Keratinocyte (primary cell): ENCODE results near the gene SYNE4. TPM values are rescaled to one million over a fixed set of nuclear protein-coding genes. Genes with fewer than 3 reads are reported as not detected.
A peak's percentile ranks its signal among the peaks of the same experiment; 100 is the strongest.
"Not testable (repeated sequence)": the region's sequence is repeated elsewhere in the genome, so short reads cannot be mapped to it uniquely, and the experiment has no call there.

Experiments used
- DNase-seq: peaks from one replicate; pipeline ENCODE4 v3.0.0-alpha.2; 2011; ENCODE audit warnings: low read depth, missing footprints, low spot score
- FAIRE-seq: peaks from 2 replicates; lab custom pipeline; 2011; peaks lifted over from hg19 to GRCh38; lab: Jason Lieb, UNC
- H2AFZ ChIP-seq: 2 replicates; pipeline ENCODE4 v1.6.0; 2012; ENCODE audit warnings: low read length, control low read depth, inconsistent platforms; ENCODE audit not compliant: control insufficient read depth
- H3K27ac ChIP-seq: 2 replicates; pipeline ENCODE4 v1.5.1; 2011; ENCODE audit warnings: low read length; ENCODE audit not compliant: control insufficient read depth, insufficient read depth
- H3K27me3 ChIP-seq: 3 replicates; pipeline ENCODE4 v1.6.0; 2011; ENCODE audit warnings: low read length; ENCODE audit not compliant: control insufficient read depth, insufficient read depth; ENCODE audit errors: extremely low read depth
- H3K36me3 ChIP-seq, 2 experiments: 2 replicates in 1 of 2; 3 replicates in 1 of 2; pipeline ENCODE4 v1.5.1; 2011; ENCODE audit warnings: low read length in 2 of 2, mild to moderate bottlenecking in 1 of 2; ENCODE audit not compliant: control insufficient read depth in 2 of 2, insufficient read depth in 2 of 2; ENCODE audit errors: extremely low read depth in 1 of 2
- H3K4me1 ChIP-seq: 3 replicates; pipeline ENCODE4 v1.5.1; 2011; ENCODE audit warnings: low read length; ENCODE audit not compliant: control insufficient read depth, insufficient read depth; ENCODE audit errors: extremely low read depth
- H3K4me2 ChIP-seq: 3 replicates; pipeline ENCODE4 v1.6.0; 2011; ENCODE audit warnings: low read depth, low read length; ENCODE audit not compliant: control insufficient read depth, insufficient read depth; ENCODE audit errors: extremely low read depth
- H3K4me3 ChIP-seq, 3 experiments: fragments of 200-600 bp in 1 of 3; sonication (generic) in 1 of 3; 2 replicates in 2 of 3; 3 replicates in 1 of 3; pipeline ENCODE4 v1.5.1; 2011 to 2016; ENCODE audit warnings: low read length in 3 of 3, mild to moderate bottlenecking in 3 of 3, control low read depth in 2 of 3, inconsistent platforms in 1 of 3, low read depth in 1 of 3, mixed read lengths in 1 of 3, mixed run types in 1 of 3, moderate library complexity in 1 of 3; ENCODE audit not compliant: control insufficient read depth in 2 of 3, insufficient read depth in 2 of 3; ENCODE audit errors: extremely low read depth in 1 of 3
- H3K79me2 ChIP-seq: 2 replicates; pipeline ENCODE4 v1.6.0; 2012; ENCODE audit warnings: low read length; ENCODE audit not compliant: control insufficient read depth, insufficient read depth
- H3K9ac ChIP-seq: 3 replicates; pipeline ENCODE4 v1.6.0; 2011; ENCODE audit warnings: low read length; ENCODE audit not compliant: control insufficient read depth, insufficient read depth; ENCODE audit errors: extremely low read depth
- H3K9me1 ChIP-seq: 3 replicates; pipeline ENCODE4 v1.6.0; 2011; ENCODE audit warnings: low read length; ENCODE audit not compliant: control insufficient read depth, insufficient read depth; ENCODE audit errors: extremely low read depth
- H3K9me3 ChIP-seq: 2 replicates; pipeline ENCODE4 v1.5.1; 2012; ENCODE audit warnings: low read depth, low read length; ENCODE audit not compliant: control insufficient read depth
- H4K20me1 ChIP-seq: 3 replicates; pipeline ENCODE4 v1.6.0; 2011; ENCODE audit warnings: low read length; ENCODE audit not compliant: control insufficient read depth, insufficient read depth; ENCODE audit errors: extremely low read depth
- CTCF ChIP-seq, 3 experiments: IDR thresholded peaks in 1 of 3; conservative IDR thresholded peaks in 1 of 3; optimal IDR thresholded peaks in 1 of 3; 2 replicates in 2 of 3; 3 replicates in 1 of 3; pipeline versions ENCODE3 to v1.5.1; 2011; ENCODE audit warnings: low read length in 3 of 3, mild to moderate bottlenecking in 3 of 3, moderate library complexity in 2 of 3, control low read depth in 1 of 3, inconsistent platforms in 1 of 3; ENCODE audit not compliant: insufficient read depth in 2 of 3; ENCODE audit errors: extremely low read depth in 1 of 3
- EZH2 ChIP-seq: IDR thresholded peaks from one replicate; pipeline ENCODE4 v1.6.1; 2012; ENCODE audit warnings: inconsistent platforms, mild to moderate bottlenecking, low read length, moderate library complexity
- dilution Hi-C: fragments of 300-500 bp; cut with MboI; formaldehyde crosslinking; loops from one replicate; pipeline ENCODE4 v1.7.0; 2020; ENCODE audit warnings: low sequenced_read_pairs; ENCODE audit not compliant: extremely low pct_ligation_motif_present
- polyA plus RNA-seq, 5 experiments: library from polyadenylated mRNA; depleted of rRNA in 3 of 5; stranded (reverse) in 3 of 5; stranded (forward) in 1 of 5; unstranded in 1 of 5; fragments of >200 nt; gene quantifications; 1 replicate in 1 of 5; 2 replicates in 3 of 5; 3 replicates in 1 of 5; pipeline versions ENCODE4 v1.2.1 to v1.2.3, GENCODE V29; 2011 to 2012; ENCODE audit warnings: missing spikeins in 2 of 5, low read depth in 1 of 5, low replicate concordance in 1 of 5

The SYNE4 gene
- polyA plus RNA-seq, 1 donor (not counting 4 experiments of a cell fraction or from before 2014, with no cell fraction given) = 0.28 TPM

DNA sequence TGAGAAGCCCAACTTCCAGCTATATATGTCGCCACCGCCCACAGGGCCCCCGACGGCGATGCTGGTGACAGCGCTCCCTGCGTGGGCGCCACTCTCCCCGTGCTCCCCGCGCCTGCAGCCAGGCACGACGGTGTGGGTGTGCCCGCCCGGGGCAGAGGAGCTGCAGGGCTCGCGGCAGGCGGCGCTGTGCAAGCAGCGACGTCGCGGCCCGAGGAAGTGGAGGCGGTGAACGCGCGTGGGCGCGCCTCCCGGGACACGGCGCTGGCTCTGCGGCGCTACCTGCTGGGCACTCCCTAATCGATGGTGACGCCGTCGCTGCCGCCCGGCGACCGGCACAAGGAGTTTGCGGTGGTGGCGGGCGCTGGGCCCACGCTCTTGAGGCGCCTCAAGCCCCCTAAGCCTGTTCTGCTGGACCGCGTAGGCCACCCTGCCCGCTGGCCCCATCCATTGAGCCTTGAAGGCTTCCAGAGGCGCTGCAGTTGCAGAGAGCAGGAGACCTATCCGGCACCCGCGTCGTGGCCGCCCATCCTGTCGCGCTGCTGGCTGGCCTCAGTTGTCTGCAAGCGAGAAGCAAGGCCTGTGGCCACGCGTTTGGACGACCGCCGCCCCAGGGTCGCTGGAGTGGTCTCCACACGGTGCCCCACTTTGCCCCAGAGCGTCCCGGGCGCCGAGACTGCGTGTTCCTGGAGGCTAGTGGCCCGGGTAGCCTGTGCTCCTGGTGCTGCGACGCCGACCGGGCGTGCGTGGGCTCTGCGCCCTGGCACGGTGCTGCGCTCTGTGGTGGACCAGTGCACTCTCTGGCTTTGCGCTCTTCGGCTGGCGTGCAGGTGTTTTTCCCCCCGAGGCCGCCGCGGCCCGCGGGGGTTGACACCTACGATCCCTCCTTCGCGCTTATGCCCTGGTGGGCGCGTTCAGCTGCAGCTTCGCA, 49.3 kb downstream of the SYNE4 start:
- FAIRE-seq (no peak), DNase-seq (no peak)
- Histone ChIP-seq H4K20me1 (peaks cover 4% of the 10 kb centered on the region), H3K4me2 (no peak overlapping the region), H3K9me1 (no peaks in the 10 kb centered on the region), H3K27ac (no peak overlapping the region), H2AFZ (no peak overlapping the region), H3K36me3 (no peaks in the 10 kb centered on the region), H3K79me2 (no peaks in the 10 kb centered on the region), H3K4me1 (no peaks in the 10 kb centered on the region), H3K4me3 (no peak overlapping the region), H3K9me3 (no peaks in the 10 kb centered on the region), H3K9ac (no peak overlapping the region), H3K27me3 (peaks cover 33% of the 10 kb centered on the region)
- peak in 2 of 3 experiments; percentile 34 to 51 for TF ChIP-seq CTCF (optimal IDR thresholded peaks at IDR 0.05 in 1 of 3, IDR thresholded peaks at IDR 0.05 in 1 of 3, conservative IDR thresholded peaks at IDR 0.05 in 1 of 3; ENCODE audit: extremely low read depth in 1 of 3, insufficient read depth in 2 of 3, low read length in 3 of 3)
- peak; percentile 62 for TF ChIP-seq EZH2
- dilution Hi-C loops = no loop called here

- peaks cover 4% of the 10 kb centered on the region for H4K20me1 ChIP-seq
- H2AFZ ChIP-seq = no peak overlapping the region
- no peaks in the 10 kb centered on the region for H3K9me1 ChIP-seq
- peaks cover 33% of the 10 kb centered on the region for H3K27me3 ChIP-seq
- no peaks in the 10 kb centered on the region for H3K9me3 ChIP-seq
- no peak overlapping the region for H3K9ac ChIP-seq
- no peaks in the 10 kb centered on the region for H3K36me3 ChIP-seq
- TF ChIP-seq EZH2 = no peak
- dilution Hi-C loops = no loop called here
- no peak overlapping the region for H3K4me2 ChIP-seq
- H3K4me3 ChIP-seq = no peak overlapping the region
- DNase-seq (no peak), FAIRE-seq (no peak)
- no peaks in the 10 kb centered on the region for H3K79me2 ChIP-seq
- H3K4me1 ChIP-seq = no peaks in the 10 kb centered on the region
- H3K27ac ChIP-seq = no peak overlapping the region
These were observed 50.0 kb downstream of the SYNE4 start for GRCh38 chr19:35958660-35959039.

DNA sequence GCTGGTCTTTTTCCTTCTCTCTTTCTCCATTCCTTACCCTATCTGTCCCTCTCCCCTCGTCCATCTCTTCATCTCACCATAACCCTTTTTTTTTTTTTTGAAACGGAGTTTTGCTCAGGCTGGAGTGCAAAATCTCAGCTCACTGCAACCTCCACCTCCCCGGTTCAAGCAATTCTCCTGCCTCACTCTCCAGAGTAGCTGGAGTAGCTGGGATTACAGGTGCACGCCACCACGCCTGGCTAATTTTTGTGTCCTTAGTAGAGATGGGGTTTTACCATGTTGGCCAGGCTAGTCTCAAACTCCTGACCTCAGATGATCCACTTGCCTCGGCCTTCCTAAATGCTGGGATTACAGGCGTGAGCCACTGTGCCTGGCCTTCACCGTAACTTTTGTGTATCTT, 51.2 kb downstream of the SYNE4 start:
- H4K20me1 ChIP-seq, H3K4me3 ChIP-seq, DNase-seq, FAIRE-seq, H3K9ac ChIP-seq, H3K9me1 ChIP-seq, dilution Hi-C loops, H3K4me2 ChIP-seq, H3K9me3 ChIP-seq, H3K4me1 ChIP-seq, H2AFZ ChIP-seq, H3K79me2 ChIP-seq, H3K27ac ChIP-seq, H3K36me3 ChIP-seq: not testable (repeated sequence)
- peaks cover 33% of the 10 kb centered on the region for H3K27me3 ChIP-seq
